Endothelial cell of umbilical vein (primary cell): ENCODE data around the gene EYS. TPM values are rescaled to one million over a fixed set of nuclear protein-coding genes. Genes with fewer than 3 reads are reported as not detected.

ENCODE experiments used
- BruUV-seq: library from RNA; stranded (reverse); fragments of 400-500 nt; replicated peaks from 2 replicates; lab custom pipeline; 2021; lab: Mats Ljungman, UMichigan
- CTCF ChIA-PET: fragments of 300-600, 350-600 bp; sonication (Branson Sonifier 250); formaldehyde crosslinking; loops from one replicate; lab custom pipeline; 2021; ENCODE audit warnings: antibody characterized with exemption, inconsistent platforms; lab: Charles Lee
- POLR2A ChIA-PET: fragments of 300-600, 350-600 bp; sonication (Branson Sonifier 250); formaldehyde crosslinking; loops from one replicate; lab custom pipeline; 2021; ENCODE audit warnings: antibody characterized with exemption, inconsistent platforms; lab: Charles Lee
- DNase-seq: peaks from one replicate; pipeline ENCODE4 v3.0.0-alpha.2; 2011; ENCODE audit warnings: low read depth, low spot score
- FAIRE-seq: peaks from 2 replicates; lab custom pipeline; 2011; peaks lifted over from hg19 to GRCh38; lab: Jason Lieb, UNC
- H2AFZ ChIP-seq: 2 replicates; pipeline ENCODE4 v1.6.0; 2012; ENCODE audit warnings: low read depth, low read length, control low read depth, inconsistent platforms
- H3K27ac ChIP-seq: 2 replicates; pipeline ENCODE4 v1.5.1; 2011; ENCODE audit warnings: low read depth, mild to moderate bottlenecking, control low read depth, low read length, moderate library complexity; ENCODE audit not compliant: insufficient read depth
- H3K27me3 ChIP-seq, 2 experiments: 2 replicates each; pipeline versions ENCODE4 v1.6.0 to v1.6.1; 2011; ENCODE audit warnings: low read length in 2 of 2, mixed read lengths in 1 of 2; ENCODE audit not compliant: control insufficient read depth in 2 of 2, insufficient read depth in 2 of 2
- H3K36me3 ChIP-seq, 2 experiments: 2 replicates in 1 of 2; 3 replicates in 1 of 2; pipeline ENCODE4 v1.5.1; 2011; ENCODE audit warnings: low read length in 2 of 2, mild to moderate bottlenecking in 1 of 2, moderate library complexity in 1 of 2; ENCODE audit not compliant: control insufficient read depth in 2 of 2, insufficient read depth in 2 of 2; ENCODE audit errors: extremely low read depth in 1 of 2
- H3K4me1 ChIP-seq: 3 replicates; pipeline ENCODE4 v1.5.1; 2011; ENCODE audit warnings: mild to moderate bottlenecking, low read length; ENCODE audit not compliant: control insufficient read depth, insufficient read depth; ENCODE audit errors: extremely low read depth
- H3K4me2 ChIP-seq: 2 replicates; pipeline ENCODE4 v1.6.1; 2011; ENCODE audit warnings: low read length, control low read depth, mixed read lengths; ENCODE audit not compliant: insufficient read depth
- H3K4me3 ChIP-seq, 3 experiments: fragments of 200-600 bp in 1 of 3; sonication (generic), shearing (Covaris generic) in 1 of 3; replicated peaks in 1 of 3; 2 replicates each; pipeline ENCODE4 v1.5.1; 2011 to 2016; ENCODE audit warnings: control low read depth in 3 of 3, low read length in 3 of 3, mild to moderate bottlenecking in 2 of 3, inconsistent platforms in 1 of 3, low read depth in 1 of 3, moderate library complexity in 1 of 3; ENCODE audit not compliant: insufficient read depth in 1 of 3
- H3K79me2 ChIP-seq: 2 replicates; pipeline ENCODE4 v1.6.0; 2012; ENCODE audit warnings: low read length, inconsistent platforms; ENCODE audit not compliant: control insufficient read depth, insufficient read depth
- H3K9ac ChIP-seq: replicated peaks from 2 replicates; pipeline ENCODE3; 2011; ENCODE audit warnings: low read length, control low read depth; ENCODE audit not compliant: insufficient read depth; ENCODE audit errors: extremely low read depth
- H3K9me1 ChIP-seq: replicated peaks from 3 replicates; pipeline ENCODE4 v1.6.0; 2011; ENCODE audit warnings: mild to moderate bottlenecking, low read length; ENCODE audit not compliant: control insufficient read depth, insufficient read depth; ENCODE audit errors: extremely low read depth
- H3K9me3 ChIP-seq: replicated peaks from 2 replicates; pipeline ENCODE4 v1.5.1; 2012; ENCODE audit warnings: low read length, inconsistent platforms; ENCODE audit not compliant: control insufficient read depth, insufficient read depth
- H4K20me1 ChIP-seq: replicated peaks from 2 replicates; pipeline ENCODE3; 2011; ENCODE audit warnings: mild to moderate bottlenecking, low read length; ENCODE audit not compliant: control insufficient read depth, insufficient read depth; ENCODE audit errors: extremely low read depth
- EZH2 ChIP-seq: IDR thresholded peaks from 2 replicates; pipeline ENCODE4 v1.6.1; 2012; ENCODE audit warnings: borderline replicate concordance, low read depth, mild to moderate bottlenecking, moderate library complexity, low read length, inconsistent platforms; ENCODE audit not compliant: severe bottlenecking
- FOS ChIP-seq: IDR thresholded peaks from 2 replicates; pipeline ENCODE4 v1.6.1; 2011; ENCODE audit warnings: mild to moderate bottlenecking, low read length, moderate library complexity, borderline replicate concordance; ENCODE audit not compliant: insufficient read depth
- GATA2 ChIP-seq: IDR thresholded peaks from 2 replicates; pipeline ENCODE4 v1.7.0; 2011; ENCODE audit warnings: low read depth, mild to moderate bottlenecking, moderate library complexity, mixed read lengths, low read length; ENCODE audit not compliant: insufficient read length, insufficient read depth
- JUN ChIP-seq: IDR thresholded peaks from 2 replicates; pipeline ENCODE4 v1.6.1; 2011; ENCODE audit warnings: borderline replicate concordance, low read depth; ENCODE audit not compliant: insufficient read length, insufficient read depth
- MYC ChIP-seq: IDR thresholded peaks from one replicate; pipeline ENCODE4 v1.6.1; 2011; ENCODE audit warnings: mild to moderate bottlenecking, low read depth, low read length
- POLR2A ChIP-seq: IDR thresholded peaks from 2 replicates; pipeline ENCODE4 v1.6.1; 2012; ENCODE audit warnings: low read depth, mild to moderate bottlenecking, control low read depth, low read length
- POLR2AphosphoS5 ChIP-seq: IDR thresholded peaks from 2 replicates; pipeline ENCODE4 v1.6.1; 2012; ENCODE audit warnings: low read depth, mild to moderate bottlenecking, control low read depth, low read length, moderate library complexity; ENCODE audit not compliant: insufficient read depth
- dilution Hi-C: fragments of 300-500 bp; cut with MboI; formaldehyde crosslinking; loops from one replicate; pipeline ENCODE4 v1.15.0; 2019; ENCODE audit warnings: low sequenced_read_pairs; ENCODE audit not compliant: extremely low pct_ligation_motif_present
- intact Hi-C: fragments of 100-400 bp; cut with micrococcal nuclease; formaldehyde crosslinking; loops from one replicate; pipeline ENCODE4 v1.10.0; 2022
- polyA plus RNA-seq, 4 experiments: library from polyadenylated mRNA; depleted of rRNA in 3 of 4; stranded (reverse) in 3 of 4; unstranded in 1 of 4; fragments of >200 nt; gene quantifications; 2 replicates each; pipeline versions ENCODE4 v1.2.1 to v1.2.3, GENCODE V29; 2011 to 2012; ENCODE audit warnings: missing spikeins in 1 of 4
- total RNA-seq: library from RNA; stranded (reverse); gene quantifications from 2 replicates; pipeline ENCODE4 v1.2.3, GENCODE V29; 2021
- TF ChIP-seq, protein P1 (sequence below): IDR thresholded peaks from 2 replicates; pipeline ENCODE4 v1.6.1; 2011; ENCODE audit not compliant: insufficient read depth, insufficient read length
- TF ChIP-seq, protein P2 (sequence below), 2 donors: IDR thresholded peaks; 1 replicate in 1 of 2; 2 replicates in 1 of 2; pipeline ENCODE4 v1.5.1; 2011; ENCODE audit warnings: low read length in 2 of 2, mild to moderate bottlenecking in 2 of 2, moderate library complexity in 2 of 2, control low read depth in 1 of 2, inconsistent platforms in 1 of 2, low read depth in 1 of 2; ENCODE audit not compliant: insufficient read depth in 1 of 2; ENCODE audit errors: extremely low read depth in 1 of 2

Gene EYS
- total and polyA plus RNA-seq, 2 donors (not counting 3 experiments of a cell fraction or from before 2014, with no cell fraction given) = 0.01 to 0.27 TPM

DNA sequence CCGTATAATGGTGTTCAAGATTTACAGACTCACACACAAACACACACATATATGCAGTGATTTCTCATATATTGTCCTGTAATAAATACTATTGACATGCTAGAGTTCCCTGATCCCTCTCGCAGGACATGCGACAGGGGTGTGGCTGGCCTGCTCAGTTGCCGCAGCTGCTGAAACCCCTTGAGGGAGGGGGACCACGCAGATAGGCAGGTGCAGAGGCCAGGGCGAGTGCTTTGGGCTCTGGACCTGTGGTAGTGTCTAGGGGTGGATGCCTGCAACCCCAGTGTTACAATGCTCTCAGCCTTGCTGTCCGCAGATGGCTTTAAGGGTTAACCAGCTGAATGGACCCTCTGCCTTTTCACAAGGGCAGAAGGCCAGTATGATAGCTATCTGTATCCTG lies 706.2 kb downstream of the EYS start:
- Histone ChIP-seq H3K9me1 (no peaks in the 10 kb centered on the region), H4K20me1 (no peaks in the 10 kb centered on the region), H3K4me1 (no peaks in the 10 kb centered on the region), H3K79me2 (no peaks in the 10 kb centered on the region), H3K4me2 (no peak overlapping the region), H3K9me3 (no peaks in the 10 kb centered on the region), H3K9ac (no peak overlapping the region), H3K36me3 (no peaks in the 10 kb centered on the region), H3K4me3 (no peak overlapping the region), H3K27ac (no peak overlapping the region), H3K27me3 (no peaks in the 10 kb centered on the region), H2AFZ (no peak overlapping the region)
- ChIA-PET CTCF (no interaction called here), POLR2A (no interaction called here)
- dilution Hi-C loops = no loop called here
- no peak for TF ChIP-seq FOS
- no peak for TF ChIP-seq POLR2AphosphoS5
- no peak for TF ChIP-seq JUN
- TF ChIP-seq MYC = no peak
- TF ChIP-seq EZH2 = no peak
- TF ChIP-seq, protein P1, sequence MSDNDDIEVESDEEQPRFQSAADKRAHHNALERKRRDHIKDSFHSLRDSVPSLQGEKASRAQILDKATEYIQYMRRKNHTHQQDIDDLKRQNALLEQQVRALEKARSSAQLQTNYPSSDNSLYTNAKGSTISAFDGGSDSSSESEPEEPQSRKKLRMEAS = no peak
- no peak for TF ChIP-seq GATA2
- intact Hi-C loops = no loop called here
- DNase-seq (no peak), FAIRE-seq (no peak)
- no TSS peak for BruUV-seq

DNA sequence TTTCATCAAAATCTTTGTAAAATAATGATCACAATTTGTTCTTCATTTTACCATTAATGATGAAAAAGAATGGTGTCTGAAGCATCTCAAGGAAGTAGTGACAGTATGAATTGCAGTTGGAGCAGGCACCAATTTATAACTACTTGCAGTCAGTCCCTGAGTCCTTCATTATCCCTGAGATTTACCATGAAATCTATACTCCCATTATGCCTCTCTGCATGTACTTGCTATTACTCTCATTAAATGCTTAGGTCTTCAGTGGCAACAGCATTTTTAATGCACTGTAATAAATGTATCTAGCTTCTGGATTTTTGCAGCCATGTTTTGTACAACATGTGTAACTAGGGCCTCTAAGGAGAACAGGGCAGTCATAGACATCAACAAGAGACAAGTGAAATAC lies 708.8 kb downstream of the EYS start:
- Histone ChIP-seq H3K9me3 (no peaks in the 10 kb centered on the region), H3K36me3 (no peaks in the 10 kb centered on the region), H3K79me2 (no peaks in the 10 kb centered on the region), H3K9me1 (no peaks in the 10 kb centered on the region), H3K4me2 (no peak overlapping the region), H4K20me1 (no peaks in the 10 kb centered on the region), H3K9ac (no peak overlapping the region), H2AFZ (no peak overlapping the region), H3K27ac (no peak overlapping the region), H3K4me1 (no peaks in the 10 kb centered on the region), H3K27me3 (no peaks in the 10 kb centered on the region), H3K4me3 (no peak overlapping the region)
- dilution Hi-C loops = no loop called here
- FAIRE-seq (no peak), DNase-seq (no peak)
- ChIA-PET CTCF (no interaction called here), POLR2A (interaction anchor here (0.6 kb wide), 1 partner anchor 374 kb away, joined by 5 read pairs; no protein-coding TSS in a partner anchor)
- intact Hi-C loops = no loop called here
- TF ChIP-seq GATA2 = no peak
- TF ChIP-seq MYC = no peak
- no peak for TF ChIP-seq POLR2AphosphoS5
- TF ChIP-seq EZH2 = no peak
- TF ChIP-seq POLR2A = no peak
- TF ChIP-seq FOS = no peak
- TF ChIP-seq, protein P1 = no peak
- TF ChIP-seq JUN = no peak
- TF ChIP-seq, protein P2, sequence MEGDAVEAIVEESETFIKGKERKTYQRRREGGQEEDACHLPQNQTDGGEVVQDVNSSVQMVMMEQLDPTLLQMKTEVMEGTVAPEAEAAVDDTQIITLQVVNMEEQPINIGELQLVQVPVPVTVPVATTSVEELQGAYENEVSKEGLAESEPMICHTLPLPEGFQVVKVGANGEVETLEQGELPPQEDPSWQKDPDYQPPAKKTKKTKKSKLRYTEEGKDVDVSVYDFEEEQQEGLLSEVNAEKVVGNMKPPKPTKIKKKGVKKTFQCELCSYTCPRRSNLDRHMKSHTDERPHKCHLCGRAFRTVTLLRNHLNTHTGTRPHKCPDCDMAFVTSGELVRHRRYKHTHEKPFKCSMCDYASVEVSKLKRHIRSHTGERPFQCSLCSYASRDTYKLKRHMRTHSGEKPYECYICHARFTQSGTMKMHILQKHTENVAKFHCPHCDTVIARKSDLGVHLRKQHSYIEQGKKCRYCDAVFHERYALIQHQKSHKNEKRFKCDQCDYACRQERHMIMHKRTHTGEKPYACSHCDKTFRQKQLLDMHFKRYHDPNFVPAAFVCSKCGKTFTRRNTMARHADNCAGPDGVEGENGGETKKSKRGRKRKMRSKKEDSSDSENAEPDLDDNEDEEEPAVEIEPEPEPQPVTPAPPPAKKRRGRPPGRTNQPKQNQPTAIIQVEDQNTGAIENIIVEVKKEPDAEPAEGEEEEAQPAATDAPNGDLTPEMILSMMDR (IDR thresholded peaks at IDR 0.05; ENCODE audit: extremely low read depth in 1 of 2, insufficient read depth in 1 of 2, low read depth in 1 of 2, low read length in 2 of 2) = no peak
- no TSS peak for BruUV-seq
